HTR-8/SVneo (cell line): ENCODE measurements around the gene TNNT2.

ENCODE experiments used
- DNase-seq: peaks from one replicate; pipeline ENCODE4 v3.0.0; 2011; ENCODE audit warnings: low spot score, mixed read lengths; ENCODE audit not compliant: insufficient read length
- FAIRE-seq: peaks from 2 replicates; lab custom pipeline; 2011; peaks lifted over from hg19 to GRCh38; lab: Jason Lieb, UNC

TNNT2 gene

DNA sequence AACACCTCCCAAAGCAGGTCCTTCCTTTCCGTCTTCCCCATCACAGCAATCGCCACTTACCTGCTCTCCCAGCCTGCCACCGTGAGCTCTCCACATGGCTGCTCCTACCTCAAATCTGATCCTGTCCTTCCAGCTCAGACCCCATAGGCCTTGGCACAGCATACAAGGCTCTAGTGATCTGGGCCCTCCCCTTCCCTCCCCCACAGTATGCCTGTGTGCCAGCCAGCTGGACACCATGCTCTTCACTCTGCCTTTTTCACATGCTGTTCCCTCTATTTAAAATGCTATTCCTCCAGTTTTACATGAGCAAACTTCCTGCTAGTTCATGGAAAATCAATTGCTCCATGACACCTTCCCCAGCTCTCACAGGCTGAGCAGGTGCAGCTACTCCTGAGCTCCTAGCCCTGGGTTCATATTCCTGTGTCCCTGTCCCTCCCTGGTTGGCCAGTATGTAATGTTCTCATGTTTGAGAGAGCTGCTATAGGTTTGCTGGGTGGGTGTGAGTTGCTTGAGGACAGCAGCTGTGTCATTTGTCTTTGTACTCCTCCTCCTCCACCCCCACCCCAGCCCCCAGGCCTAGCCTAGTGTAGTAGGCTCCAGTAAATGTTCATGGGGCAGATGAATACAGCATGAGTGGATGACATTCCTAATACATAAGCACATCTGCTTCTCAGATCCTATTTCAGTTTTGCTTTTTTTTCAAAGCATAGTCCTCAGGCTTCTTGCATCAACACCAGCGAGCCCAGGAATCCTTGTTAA is 6.3 kb upstream of the TNNT2 start:
- peak; percentile 94 for DNase-seq
- FAIRE-seq, result peak; percentile 97

DNA sequence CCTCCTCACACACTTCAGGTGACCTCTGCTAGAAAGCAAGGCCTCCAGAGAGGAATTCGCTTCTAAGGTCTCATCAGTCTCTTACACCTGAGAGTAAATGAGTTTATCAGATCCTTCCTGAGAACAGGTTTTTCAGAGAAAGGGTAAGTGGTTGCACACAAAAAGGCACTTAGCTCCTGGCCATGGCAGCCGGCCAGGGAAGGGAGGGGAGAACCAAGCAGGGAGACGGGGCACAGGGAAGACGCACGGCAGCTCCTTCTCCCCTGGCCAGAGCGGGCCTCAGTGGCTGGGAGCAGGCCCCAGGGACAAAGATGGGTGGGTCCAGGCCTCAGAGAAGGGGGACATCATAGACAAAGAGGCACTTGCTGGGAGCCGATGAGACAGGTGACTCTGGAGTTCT is 3.6 kb upstream of the TNNT2 start:
- no peak for FAIRE-seq
- DNase-seq, result no peak

DNA sequence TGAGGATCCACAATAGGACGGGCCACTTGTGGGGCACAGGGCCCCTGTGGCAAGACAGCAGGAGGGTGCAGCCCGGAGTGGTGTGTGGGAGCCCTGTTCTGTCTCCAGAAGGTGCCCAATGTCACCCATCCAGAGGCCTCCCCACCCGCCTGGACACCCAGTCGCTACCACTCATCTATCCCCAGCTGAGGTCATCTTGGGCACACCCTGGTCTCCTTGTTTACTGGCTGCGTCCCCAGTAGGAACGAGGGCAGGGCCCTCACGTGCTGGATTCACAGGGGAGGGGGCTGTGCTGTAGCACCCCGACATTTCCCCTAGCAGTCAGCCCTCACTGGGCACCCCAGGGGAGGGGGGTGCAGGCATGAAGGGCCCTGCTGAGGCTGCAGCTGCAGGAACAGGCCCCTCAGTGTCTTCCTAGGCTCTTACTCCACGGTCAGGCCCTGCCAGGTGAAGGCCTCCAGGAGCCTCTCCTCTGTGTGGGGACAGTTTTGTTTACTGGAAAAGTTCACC is 2.3 kb upstream of the TNNT2 start:
- no peak for FAIRE-seq
- no peak for DNase-seq

DNA sequence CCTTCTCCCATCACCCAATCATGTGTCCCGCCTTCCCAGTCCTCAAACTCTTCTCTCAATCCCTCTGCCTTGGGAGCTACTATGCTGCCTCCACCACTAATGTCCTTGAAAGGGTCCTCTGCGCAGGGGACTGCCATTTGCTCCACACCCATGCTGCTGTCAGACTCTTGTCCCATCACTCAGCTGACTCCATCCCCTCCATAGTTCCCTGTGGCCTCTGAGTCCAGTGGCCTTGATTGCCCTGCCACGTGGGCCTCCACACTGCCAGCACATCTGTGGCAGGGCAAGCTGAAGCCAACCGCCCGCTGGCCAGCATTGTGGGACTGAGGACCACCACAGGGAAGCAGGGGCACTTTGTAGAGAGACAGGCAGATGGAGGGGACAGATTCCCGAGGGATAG is 1.3 kb upstream of the TNNT2 start:
- FAIRE-seq, result no peak
- no peak for DNase-seq

DNA sequence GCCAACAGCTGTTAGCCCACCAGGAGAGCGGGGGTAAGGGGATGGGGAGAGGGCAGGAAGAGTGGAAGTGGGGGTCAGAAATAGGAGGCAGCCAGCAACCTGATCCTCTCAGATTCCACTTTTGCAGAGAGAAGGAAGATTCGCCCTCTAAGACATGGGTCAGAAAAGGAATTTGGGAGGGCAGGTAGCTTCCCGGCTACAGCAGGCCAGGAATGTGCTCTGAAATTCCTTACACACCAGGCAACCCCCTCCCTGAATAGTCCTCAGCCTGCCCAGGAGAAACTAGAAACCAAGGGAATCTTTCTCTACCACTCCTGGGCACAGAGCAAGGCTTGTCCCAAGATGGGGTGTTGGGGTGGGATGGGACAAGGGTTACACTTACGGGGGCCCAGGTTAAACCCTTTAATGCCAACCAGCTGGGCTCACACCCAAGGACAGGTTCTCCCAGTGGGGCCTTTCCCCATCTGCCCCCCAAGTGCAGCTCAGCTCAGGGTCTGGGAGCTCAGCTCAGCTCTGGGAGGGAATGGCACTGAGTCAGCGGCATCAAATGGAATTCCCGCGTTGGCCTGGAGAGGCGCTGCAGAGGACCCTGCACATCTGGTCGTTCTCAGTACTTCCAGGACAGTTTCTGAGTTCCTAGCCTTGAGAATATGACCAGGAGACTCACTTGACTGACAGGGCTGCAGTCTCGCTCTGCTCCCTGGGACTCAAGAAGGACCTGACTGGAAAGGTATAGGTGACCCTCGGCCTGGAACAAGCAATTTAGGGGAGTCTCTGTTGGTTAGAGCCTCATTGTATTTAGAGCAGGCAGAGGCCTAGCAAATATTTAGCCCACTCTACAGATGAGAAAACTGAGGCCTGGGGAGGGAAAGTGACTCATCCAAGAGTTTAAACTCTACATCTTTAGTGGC is 761 bp downstream of the TNNT2 start:
- FAIRE-seq, result peak; percentile 87
- peak; percentile 96 for DNase-seq

DNA sequence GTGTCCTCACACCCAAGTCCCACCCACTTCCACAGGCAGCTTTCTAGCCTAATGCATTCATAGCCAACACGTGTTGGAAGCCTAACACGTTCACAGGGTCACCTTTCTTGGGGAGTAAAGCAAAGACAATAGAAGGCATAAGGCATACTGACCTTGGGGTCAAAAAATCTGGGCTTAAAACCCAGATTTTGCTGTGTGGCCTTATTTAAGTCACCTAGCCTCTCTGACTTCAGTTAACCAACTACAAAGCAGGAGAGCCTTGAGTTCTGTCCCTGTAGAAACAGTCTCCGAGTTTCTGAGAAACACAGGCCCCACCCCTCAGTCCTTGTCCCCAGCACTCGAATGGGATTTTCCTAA is 1.4 kb downstream of the TNNT2 start:
- no peak for FAIRE-seq

DNA sequence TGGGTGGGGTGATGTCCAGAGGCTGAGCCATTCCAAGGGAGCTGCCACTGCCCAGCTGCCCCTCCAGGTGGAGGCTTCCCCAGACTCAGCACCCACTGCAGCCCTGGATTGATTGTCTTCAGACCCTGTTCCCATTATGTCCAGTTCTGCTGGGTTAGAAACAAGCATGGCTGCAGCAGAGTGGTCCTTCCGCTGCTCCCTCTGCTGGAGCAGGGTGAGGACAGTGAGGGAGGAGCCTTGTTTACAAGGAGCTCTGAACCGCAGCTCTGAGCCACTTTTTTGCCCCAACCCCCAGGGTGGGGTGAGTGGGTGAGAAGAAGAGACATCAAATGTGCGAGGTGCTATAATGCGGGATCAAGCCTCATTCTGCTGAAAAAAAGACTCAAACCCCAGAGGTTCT is 2.3 kb downstream of the TNNT2 start:
- FAIRE-seq, result no peak
- DNase-seq, result no peak

More for the DNA sequence above, 1.4 kb downstream of the TNNT2 start:
- no peak for DNase-seq

DNA sequence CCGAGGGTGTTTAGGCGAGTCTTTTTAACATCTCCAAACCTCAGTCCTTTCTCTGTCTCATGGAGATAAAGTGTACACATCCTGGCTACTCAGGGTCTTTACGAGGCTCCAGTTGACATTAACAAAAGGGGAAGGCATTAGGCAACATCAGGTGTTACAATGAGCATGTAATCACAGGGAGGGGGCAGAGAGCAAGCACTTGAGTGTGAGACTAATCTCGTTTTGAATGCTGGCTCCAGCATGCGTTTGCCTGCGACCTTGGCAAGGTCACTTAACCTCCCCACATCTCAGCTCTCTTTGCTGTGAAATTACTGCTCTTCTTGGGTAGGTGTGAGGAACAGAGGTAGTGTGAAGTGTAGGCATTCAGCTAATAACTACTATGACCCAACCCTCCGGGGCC is 3.1 kb downstream of the TNNT2 start:
- no peak for DNase-seq
- FAIRE-seq, result peak; percentile 26

DNA sequence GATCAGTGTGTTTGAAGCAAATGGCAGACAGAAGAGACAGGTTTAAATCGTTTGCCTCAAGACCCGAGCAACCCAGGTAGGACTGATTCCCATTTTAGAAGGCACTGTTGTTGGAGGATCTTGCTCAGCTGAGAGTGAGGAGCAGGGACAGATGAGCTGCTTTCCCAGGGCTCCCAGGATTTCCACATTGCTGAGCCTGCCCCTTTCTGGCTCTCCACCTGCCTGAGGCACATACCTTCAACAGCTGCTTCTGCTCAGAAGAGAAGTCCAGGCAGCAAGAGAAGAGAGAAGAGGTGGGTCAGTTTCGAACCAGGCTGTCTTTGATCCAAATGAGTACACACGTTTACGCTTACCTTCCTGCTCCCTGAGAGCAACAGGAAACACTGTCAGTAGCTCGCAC is 5.7 kb downstream of the TNNT2 start:
- peak; percentile 46 for FAIRE-seq

DNA sequence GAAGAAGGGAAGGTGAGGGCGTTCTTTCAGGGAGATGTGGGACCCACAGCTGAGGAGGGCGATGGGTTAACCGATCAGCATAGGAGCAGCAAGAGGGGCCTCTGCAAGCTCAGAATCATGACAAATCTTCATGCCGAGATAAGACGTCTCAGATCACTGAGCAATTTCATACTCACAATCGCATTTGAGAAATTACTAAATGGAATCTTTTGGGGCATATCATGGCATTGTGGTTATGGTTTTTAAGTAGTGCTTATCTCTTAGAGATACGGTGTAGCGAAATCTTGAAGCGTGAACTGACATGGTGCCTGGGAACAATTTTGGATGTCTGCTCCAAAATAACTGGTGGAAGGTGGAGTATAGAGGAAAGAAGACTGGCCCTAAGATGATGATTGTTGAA is 6.2 kb downstream of the TNNT2 start:
- no peak for DNase-seq
- no peak for FAIRE-seq

More for the DNA sequence above, 5.7 kb downstream of the TNNT2 start:
- DNase-seq, result no peak

DNA sequence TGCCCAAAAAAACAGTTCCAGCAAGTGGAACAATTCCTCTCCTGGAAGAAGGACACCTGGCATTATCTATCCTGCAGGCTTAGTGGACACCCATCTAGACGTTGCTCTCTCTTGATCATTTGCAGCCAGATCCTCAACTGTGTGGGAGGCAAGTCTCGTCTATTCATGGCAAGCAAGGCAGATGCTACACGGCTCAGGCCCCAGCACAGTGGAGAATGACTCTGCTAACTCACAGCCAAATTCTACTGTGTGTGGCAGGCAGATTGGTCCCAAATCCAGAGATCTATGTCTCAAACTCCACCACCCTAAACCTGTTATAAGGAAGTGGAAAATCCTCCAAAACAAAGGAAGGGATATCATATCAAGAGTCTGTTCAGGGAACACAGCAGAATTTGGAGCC is 7.0 kb downstream of the TNNT2 start:
- FAIRE-seq (no peak), DNase-seq (no peak)

DNA sequence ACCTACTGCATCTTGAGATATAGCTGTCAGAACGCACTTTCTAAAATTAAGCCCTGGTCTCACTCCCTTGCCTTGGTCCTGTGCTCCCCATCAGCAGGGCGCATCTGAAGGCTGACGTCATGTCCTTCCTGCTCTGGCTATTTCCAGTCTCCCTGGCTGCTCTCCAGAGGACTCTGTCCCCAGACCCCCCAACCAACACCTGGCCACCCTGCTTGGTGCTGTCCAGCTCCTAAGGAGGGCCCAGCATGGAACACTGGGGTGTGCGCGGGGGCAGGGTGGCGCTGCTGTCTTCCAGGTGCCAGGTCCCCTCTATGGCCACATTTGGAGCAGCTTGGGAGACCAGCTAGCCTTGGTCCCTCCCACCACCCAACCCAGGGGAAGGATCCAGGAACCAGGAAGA is 8.3 kb downstream of the TNNT2 start:
- FAIRE-seq (no peak), DNase-seq (no peak)

DNA sequence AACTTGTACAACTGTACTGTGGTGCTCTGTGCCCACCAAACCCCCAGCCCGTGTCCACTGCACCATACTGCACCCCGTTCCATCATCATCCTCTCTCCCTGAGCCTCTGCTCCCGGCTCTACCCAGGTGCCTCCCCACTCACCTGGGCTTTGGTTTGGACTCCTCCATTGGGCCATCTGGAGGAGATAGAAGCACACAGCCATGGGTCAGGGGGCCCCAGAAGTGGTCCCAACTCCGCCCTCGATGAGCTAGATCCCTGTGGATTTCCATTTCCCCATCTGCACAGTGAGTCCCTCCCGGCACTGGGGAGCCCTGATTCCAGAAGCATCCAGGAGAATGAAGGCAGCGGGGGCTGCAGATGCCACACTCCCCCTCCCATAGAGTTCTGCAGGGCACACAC is 10.8 kb downstream of the TNNT2 start:
- FAIRE-seq (no peak), DNase-seq (no peak)

DNA sequence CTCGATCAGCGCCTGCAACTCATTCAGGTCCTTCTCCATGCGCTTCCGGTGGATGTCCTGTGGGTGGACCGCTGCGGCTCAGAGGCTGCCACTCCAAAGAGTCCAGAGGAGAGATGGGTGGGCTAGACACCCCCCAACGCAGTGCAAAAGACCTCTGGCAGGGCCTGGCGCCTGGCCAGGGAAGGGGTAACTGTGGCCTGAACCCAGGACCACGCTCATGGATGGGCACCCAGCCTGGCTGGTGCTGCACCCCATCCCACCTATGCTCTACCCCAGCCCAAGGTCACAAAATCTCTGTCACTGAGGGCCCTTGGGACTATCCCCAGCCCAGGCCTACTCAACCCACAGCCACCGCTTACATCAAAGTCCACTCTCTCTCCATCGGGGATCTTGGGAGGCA is 12.2 kb downstream of the TNNT2 start:
- FAIRE-seq (no peak), DNase-seq (no peak)

DNA sequence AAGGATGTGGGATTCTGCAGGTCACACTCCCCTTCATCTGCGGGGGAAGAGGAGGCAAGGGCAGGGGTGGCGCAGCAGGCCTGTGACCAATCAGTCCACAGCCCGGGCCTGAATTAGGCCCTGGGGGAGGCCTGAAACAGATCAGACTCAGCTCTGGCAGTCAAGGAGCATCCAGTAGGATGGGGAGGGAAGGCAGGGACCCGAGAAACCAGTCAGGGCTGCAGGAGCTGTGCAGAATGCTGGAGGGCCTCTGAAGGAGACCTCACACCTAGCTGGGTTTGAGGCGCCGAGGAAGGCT is 12.7 kb downstream of the TNNT2 start:
- FAIRE-seq (no peak), DNase-seq (no peak)

DNA sequence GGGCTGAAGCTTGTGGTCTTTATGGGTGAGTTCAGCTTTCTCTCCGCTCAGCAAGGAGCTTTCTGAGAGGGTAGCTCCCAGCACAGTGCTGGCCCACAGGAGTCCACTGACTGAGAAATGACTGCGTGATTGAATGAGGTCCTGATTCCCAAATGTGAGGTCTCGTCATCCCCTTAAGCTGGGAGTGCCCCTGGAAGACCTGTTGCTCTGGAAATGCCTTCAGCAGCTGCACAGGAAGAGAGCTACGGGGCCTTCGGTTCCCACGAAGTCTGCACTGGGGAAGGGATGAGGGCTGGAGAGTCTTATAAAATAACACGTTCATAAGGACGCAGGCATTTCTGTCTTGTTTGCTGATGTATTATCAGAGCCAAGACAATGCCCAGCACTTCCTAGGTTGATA is 14.0 kb downstream of the TNNT2 start:
- FAIRE-seq, result no peak
- no peak for DNase-seq

DNA sequence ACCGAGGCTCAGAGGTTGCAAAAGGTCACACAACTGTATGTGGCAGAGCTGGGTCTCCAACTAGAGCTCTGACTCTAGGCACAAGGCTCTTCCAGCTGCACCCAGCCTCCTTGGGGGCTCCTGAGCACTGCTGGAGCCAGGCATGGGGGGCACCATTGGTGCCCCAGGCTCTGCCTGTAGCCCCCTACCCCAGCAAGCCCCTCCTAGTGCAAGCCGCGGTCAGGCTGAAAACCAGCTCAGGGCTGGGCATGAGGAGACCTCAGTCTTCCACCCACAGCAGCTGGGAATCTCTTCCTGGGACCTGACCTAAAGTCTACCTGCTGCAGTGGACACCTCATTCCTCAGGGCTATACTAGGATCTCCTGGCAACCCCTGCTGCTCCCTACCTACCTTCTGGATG is 14.6 kb downstream of the TNNT2 start:
- DNase-seq (no peak), FAIRE-seq (no peak)

DNA sequence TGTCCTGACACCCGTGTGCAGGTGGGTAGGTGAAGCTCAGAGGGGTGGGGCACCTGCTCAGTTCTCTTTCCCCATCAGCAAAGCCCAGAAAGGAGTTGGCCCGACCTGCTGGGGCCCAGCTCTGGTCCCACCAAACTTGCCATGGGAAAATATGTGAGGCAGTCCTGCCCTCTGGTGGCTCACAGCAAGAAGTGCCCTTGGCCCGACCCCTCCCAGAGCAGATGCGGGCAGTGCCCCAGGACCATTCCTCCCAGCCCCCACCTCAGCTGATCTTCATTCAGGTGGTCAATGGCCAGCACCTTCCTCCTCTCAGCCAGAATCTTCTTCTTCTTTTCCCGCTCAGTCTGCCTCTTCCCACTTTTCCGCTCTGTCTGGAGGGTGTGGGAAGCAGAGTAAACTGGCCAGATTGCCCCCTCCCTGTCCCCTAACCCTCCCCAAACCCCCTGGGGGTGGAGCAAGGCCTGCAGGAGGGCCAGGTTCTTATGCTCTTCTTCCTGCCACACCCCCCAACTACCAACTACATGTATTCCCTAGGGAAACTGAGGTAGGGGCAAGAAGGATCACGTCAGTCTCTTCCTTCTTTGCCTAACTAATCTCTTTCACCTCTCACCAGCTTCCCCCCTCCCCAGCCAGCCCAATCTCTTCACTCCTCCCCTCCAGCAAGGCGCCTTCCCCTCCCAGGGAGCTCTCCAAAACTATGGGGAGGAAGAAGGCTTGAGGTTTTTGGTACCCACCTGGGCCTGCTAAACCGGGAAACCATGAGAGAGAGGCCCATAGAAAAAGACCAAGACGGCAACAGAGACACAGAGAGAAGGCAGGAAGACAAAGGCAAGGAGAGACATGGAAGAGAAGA is 15.6 kb downstream of the TNNT2 start:
- DNase-seq (peak; percentile 82), FAIRE-seq (peak; percentile 90)

DNA sequence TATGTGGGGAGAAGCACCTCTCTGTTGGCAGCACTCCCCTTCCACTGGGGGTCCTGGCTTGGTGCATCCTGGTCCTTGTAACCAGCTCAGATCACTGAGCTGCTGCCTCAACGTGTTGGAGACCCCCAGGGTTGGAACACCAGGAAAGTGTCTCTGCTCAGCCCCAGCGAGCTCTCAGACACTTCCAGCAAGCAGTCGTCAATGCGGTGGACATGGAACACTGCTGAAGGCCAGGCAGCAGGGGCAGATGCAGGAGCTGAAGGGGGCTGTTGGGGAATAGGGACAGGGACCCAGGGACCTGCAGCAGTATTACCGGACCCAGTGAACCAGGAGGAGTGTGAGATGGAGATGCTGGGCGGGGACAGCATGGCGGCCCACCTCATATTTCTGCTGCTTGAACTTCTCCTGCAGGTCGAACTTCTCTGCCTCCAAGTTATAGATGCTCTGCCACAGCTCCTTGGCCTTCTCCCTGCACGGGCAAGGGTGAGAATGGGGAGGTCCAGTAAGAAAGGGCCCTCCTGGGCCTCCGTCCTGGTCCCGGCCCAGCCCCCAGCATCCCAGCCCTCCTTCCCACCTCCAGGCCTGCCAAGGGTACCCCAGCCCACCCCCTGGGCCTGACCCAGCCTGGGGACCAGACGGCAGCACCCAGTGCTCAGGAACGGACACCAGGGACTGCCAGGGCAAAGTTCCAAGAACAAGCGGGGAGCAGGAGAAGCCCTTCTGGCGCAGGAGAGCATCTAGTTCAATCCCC is 16.4 kb downstream of the TNNT2 start:
- DNase-seq, result no peak
- no peak for FAIRE-seq

DNA sequence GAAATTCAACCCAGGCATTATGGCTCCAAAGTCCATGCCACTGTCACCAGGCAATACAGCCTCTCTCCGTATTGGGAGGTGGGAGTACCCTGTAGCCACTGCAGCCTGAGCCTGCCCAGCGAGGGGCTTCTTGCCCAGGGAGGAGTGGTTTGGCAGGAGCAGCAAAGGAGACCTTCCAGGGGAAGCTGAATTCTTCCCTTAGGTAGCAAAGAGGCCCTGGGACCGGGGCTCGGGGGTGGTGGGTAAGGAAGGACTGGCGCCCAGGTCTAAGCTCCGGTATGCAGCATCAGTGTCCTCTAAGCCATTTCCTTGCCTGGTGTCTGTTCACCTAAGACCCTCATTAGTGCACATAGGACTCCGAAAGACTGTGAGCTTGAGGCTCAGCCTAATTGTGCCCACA is 17.0 kb downstream of the TNNT2 start:
- FAIRE-seq (no peak), DNase-seq (no peak)
